LNCaP clone FGC (cell line): Measurements from ENCODE around the gene FBXL16.

Experiments used
- DNase-seq: peaks from one replicate; pipeline ENCODE4 v3.0.0-alpha.2; 2011; ENCODE audit warnings: low read depth
- H3K4me3 ChIP-seq: 2 replicates; pipeline ENCODE4 v1.5.1; 2011; ENCODE audit warnings: mild to moderate bottlenecking, low read depth, low read length, control low read depth
- CTCF ChIP-seq: IDR thresholded peaks from 2 replicates; pipeline ENCODE4 v1.5.1; 2012; ENCODE audit warnings: mild to moderate bottlenecking; ENCODE audit not compliant: control insufficient read depth, insufficient read depth; ENCODE audit errors: extremely low read depth

Gene FBXL16

GRCh38 chr16:666572-666971 is 39.0 kb downstream of the FBXL16 start:
- TF ChIP-seq CTCF = no peak

GRCh38 chr16:662597-662996 is 43.0 kb downstream of the FBXL16 start:
- no peak overlapping the region for H3K4me3 ChIP-seq
- no peak for TF ChIP-seq CTCF
- DNase-seq = no peak

More at GRCh38 chr16:666572-666971, 39.0 kb downstream of the FBXL16 start:
- H3K4me3 ChIP-seq = no peak overlapping the region
- no peak for DNase-seq

DNA sequence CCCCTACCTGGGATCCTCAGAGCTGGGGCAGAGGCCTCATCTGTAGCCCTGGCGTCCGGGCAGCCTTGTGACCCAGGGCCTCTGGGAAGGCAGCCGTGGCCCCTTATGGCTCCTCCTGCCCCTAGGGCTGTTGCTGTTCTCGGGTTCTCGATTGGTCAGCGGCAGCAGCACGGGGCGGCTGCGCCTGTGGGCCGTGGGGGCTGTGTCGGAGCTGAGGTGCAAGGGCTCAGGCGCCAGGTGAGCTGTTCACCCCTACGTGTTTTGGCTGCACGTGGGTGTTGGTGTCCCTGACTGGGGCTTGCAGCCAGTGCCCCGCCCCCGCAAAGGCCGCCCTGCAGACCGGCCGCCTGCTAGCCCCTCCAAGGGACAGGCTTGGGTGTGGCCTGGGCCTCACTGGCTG is 43.5 kb downstream of the FBXL16 start:
- H3K4me3 ChIP-seq = no peak overlapping the region
- TF ChIP-seq CTCF = no peak
- no peak for DNase-seq

DNA sequence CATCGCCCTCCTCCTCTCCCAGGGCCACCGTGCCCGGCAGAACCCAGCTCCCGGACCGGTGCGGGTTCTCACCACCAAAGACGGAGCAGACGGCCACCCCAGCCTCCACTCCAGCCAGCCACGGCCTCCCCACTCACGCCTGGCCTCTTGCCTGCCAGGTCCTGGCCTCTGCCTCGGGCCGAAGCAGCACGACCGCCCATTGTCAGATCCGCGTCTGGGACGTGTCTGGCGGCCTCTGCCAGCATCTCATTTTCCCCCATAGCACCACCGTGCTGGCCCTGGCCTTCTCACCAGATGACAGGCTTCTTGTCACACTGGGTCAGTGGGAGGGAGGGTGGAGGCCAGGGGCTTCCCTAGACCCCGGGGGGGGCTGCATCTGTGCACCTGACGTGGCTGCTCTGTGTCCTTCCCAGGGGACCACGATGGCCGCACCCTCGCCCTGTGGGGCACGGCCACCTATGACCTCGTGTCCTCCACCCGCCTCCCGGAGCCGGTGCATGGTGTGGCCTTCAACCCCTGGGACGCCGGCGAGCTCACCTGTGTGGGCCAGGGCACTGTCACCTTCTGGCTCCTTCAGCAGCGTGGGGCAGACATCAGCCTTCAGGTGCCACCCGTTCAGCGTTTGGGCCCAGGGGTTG is 44.3 kb downstream of the FBXL16 start:
- H3K4me3 ChIP-seq = peak overlapping the region; percentile 46
- DNase-seq = no peak
- no peak for TF ChIP-seq CTCF

DNA sequence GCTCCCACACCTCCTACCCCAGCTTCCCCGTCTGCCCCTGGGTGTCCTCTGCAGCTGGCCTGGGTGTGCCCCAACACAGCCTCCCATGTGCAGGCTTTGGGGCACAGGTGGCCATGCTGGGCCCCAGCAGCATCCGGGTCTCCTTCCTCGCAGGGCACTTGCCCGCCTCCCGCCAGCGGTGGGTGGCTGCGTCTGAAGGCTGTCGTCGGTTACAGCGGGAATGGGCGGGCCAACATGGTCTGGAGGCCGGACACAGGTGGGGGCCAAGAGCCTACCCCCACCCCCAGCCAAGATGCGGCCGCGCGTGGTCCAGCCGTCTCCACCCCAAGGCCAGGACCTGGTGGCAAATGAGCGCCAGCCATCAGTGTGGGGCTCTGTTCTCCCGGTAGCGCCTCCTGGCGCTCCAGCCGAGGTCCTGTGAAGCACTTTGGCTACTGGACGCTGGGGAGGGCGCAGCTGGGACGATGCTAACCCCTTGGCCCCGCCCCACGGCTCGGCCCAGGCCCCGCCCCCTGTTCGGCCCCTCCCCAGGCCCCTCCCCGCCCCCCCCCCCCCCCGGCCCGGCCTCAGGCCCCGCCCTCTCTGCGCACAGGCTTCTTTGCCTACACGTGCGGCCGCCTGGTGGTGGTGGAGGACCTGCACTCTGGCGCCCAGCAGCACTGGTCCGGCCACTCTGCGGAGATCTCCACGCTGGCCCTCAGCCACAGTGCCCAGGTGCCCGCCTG is 45.0 kb downstream of the FBXL16 start:
- peak overlapping the region; percentile 46 for H3K4me3 ChIP-seq
- DNase-seq = peak; percentile 83
- TF ChIP-seq CTCF = peak; percentile 71

- no peak overlapping the region for H3K4me3 ChIP-seq
- DNase-seq = no peak
- no peak for TF ChIP-seq CTCF
Observed at GRCh38 chr16:660132-660458, 45.5 kb downstream of the FBXL16 start.

- no peak overlapping the region for H3K4me3 ChIP-seq
- DNase-seq = no peak
- TF ChIP-seq CTCF = no peak
Observed at GRCh38 chr16:659618-660017, 46.0 kb downstream of the FBXL16 start.
